MM.1S (cell line): ENCODE measurements around the gene DCAF16.

Experiments used
- DNase-seq: peaks from one replicate; pipeline ENCODE4 v3.0.0-alpha.2; 2015
- H2AFZ ChIP-seq: fragments of 300-600 bp; sonication (generic); 2 replicates; pipeline ENCODE4 v1.6.0; 2016; ENCODE audit warnings: antibody characterized with exemption, low read length
- H3F3A ChIP-seq: fragments of 300-600 bp; sonication (generic); 2 replicates; pipeline ENCODE4 v1.6.1; 2016; ENCODE audit warnings: mild to moderate bottlenecking, antibody characterized with exemption, low read length, moderate library complexity, mixed read lengths; ENCODE audit not compliant: insufficient read depth
- H3K27ac ChIP-seq: fragments of 300-600 bp; sonication (generic); 2 replicates; pipeline ENCODE4 v1.5.1; 2016; ENCODE audit warnings: mild to moderate bottlenecking, low read length
- H3K27me3 ChIP-seq: fragments of 300-600 bp; sonication (generic); replicated peaks from 2 replicates; pipeline ENCODE4 v1.6.0; 2016; ENCODE audit warnings: low read length; ENCODE audit not compliant: insufficient read depth
- H3K36me3 ChIP-seq: fragments of 300-600 bp; sonication (generic); replicated peaks from 2 replicates; pipeline ENCODE4 v1.6.1; 2016; ENCODE audit warnings: mild to moderate bottlenecking, low read length, mixed read lengths; ENCODE audit not compliant: insufficient read depth
- H3K4me1 ChIP-seq: fragments of 300-600 bp; sonication (generic); 2 replicates; pipeline ENCODE4 v1.6.1; 2016; ENCODE audit warnings: low read length, mixed read lengths
- H3K4me2 ChIP-seq: fragments of 300-600 bp; sonication (generic); 2 replicates; pipeline ENCODE4 v1.6.0; 2016; ENCODE audit warnings: low read depth, low read length
- H3K4me3 ChIP-seq: fragments of 300-600 bp; sonication (generic); 2 replicates; pipeline ENCODE4 v1.5.1; 2016; ENCODE audit warnings: low read length, mixed read lengths
- H3K79me2 ChIP-seq: fragments of 300-600 bp; sonication (generic); 2 replicates; pipeline ENCODE4 v1.6.1; 2016; ENCODE audit warnings: mixed run types, low read length, mixed read lengths
- H3K9ac ChIP-seq: fragments of 300-600 bp; sonication (generic); 2 replicates; pipeline ENCODE4 v1.6.1; 2016; ENCODE audit warnings: low read length, mixed read lengths
- H3K9me2 ChIP-seq: fragments of 300-600 bp; sonication (generic); replicated peaks from 2 replicates; pipeline ENCODE4 v1.6.1; 2016; ENCODE audit warnings: mild to moderate bottlenecking, low read length, mixed read lengths; ENCODE audit not compliant: insufficient read depth
- H3K9me3 ChIP-seq: fragments of 300-600 bp; sonication (generic); replicated peaks from 2 replicates; pipeline ENCODE4 v1.6.1; 2016; ENCODE audit warnings: mild to moderate bottlenecking, low read length, mixed read lengths; ENCODE audit not compliant: insufficient read depth
- H4K20me1 ChIP-seq: fragments of 300-600 bp; sonication (generic); 2 replicates; pipeline ENCODE4 v1.6.1; 2016; ENCODE audit warnings: mild to moderate bottlenecking, low read length, moderate library complexity, mixed read lengths; ENCODE audit not compliant: insufficient read depth
- CTCF ChIP-seq: fragments of 300-600 bp; sonication (generic); IDR thresholded peaks from 2 replicates; pipeline ENCODE4 v1.5.1; 2016; ENCODE audit warnings: antibody characterized with exemption, low read length, mixed read lengths
- EZH2 ChIP-seq: fragments of 300-600 bp; sonication (generic); optimal IDR thresholded peaks from 2 replicates; pipeline ENCODE3; 2017; ENCODE audit warnings: low read depth, mild to moderate bottlenecking, antibody characterized with exemption, low read length, mixed read lengths
- EZH2phosphoT487 ChIP-seq: fragments of 300-600 bp; sonication (generic); IDR thresholded peaks from 2 replicates; pipeline ENCODE4 v1.6.1; 2018; ENCODE audit warnings: antibody characterized with exemption, low read length

Gene DCAF16

GRCh38 chr4:17812801-17813200, 2.2 kb upstream of the DCAF16 start:
- Histone ChIP-seq H3K4me3 (peak overlapping the region; percentile 91), H3K9ac (peak overlapping the region; percentile 82; the same call in 1 of the 2 replicates), H2AFZ (no peak overlapping the region), H3K9me3 (no peaks in the 10 kb centered on the region), H3K4me2 (peak overlapping the region; percentile 65), H3F3A (peaks cover 13% of the 10 kb centered on the region), H3K27ac (no peak overlapping the region), H3K9me2 (no peaks in the 10 kb centered on the region), H3K79me2 (peaks cover 97% of the 10 kb centered on the region), H3K36me3 (peaks cover 3% of the 10 kb centered on the region; the same call in 1 of the 2 replicates), H3K27me3 (no peaks in the 10 kb centered on the region), H4K20me1 (peaks cover 6% of the 10 kb centered on the region; the same call in 1 of the 2 replicates), H3K4me1 (peaks cover 15% of the 10 kb centered on the region)
- DNase-seq = no peak
- TF ChIP-seq CTCF = no peak
- no peak for TF ChIP-seq EZH2phosphoT487
- no peak for TF ChIP-seq EZH2

GRCh38 chr4:17812125-17812524, 1.6 kb upstream of the DCAF16 start:
- Histone ChIP-seq H3K27ac (no peak overlapping the region), H3K27me3 (no peaks in the 10 kb centered on the region), H3K9me2 (no peaks in the 10 kb centered on the region), H4K20me1 (peaks cover 13% of the 10 kb centered on the region; the same call in 1 of the 2 replicates), H3K4me1 (peaks cover 21% of the 10 kb centered on the region), H3F3A (peaks cover 13% of the 10 kb centered on the region), H3K9ac (peak overlapping the region; percentile 82; the same call in 1 of the 2 replicates), H3K4me2 (peak overlapping the region; percentile 65), H3K9me3 (no peaks in the 10 kb centered on the region), H3K36me3 (peaks cover 3% of the 10 kb centered on the region; the same call in 1 of the 2 replicates), H3K4me3 (peak overlapping the region; percentile 91), H3K79me2 (peaks cover 97% of the 10 kb centered on the region), H2AFZ (peak overlapping the region; percentile 66; the same call in 1 of the 2 replicates)
- DNase-seq = no peak
- no peak for TF ChIP-seq EZH2
- no peak for TF ChIP-seq EZH2phosphoT487
- no peak for TF ChIP-seq CTCF

GRCh38 chr4:17811078-17811603, 584 bp upstream of the DCAF16 start:
- peaks cover 1% of the 10 kb centered on the region; the same call in 1 of the 2 replicates for H3K36me3 ChIP-seq
- TF ChIP-seq EZH2phosphoT487 = no peak
- TF ChIP-seq CTCF = no peak
- no peak for TF ChIP-seq EZH2
- H2AFZ ChIP-seq = peak overlapping the region; percentile 66

More at GRCh38 chr4:17811078-17811603, 584 bp upstream of the DCAF16 start:
- DNase-seq = peak; percentile 33
- peak overlapping the region; percentile 65 for H3K4me2 ChIP-seq
- H4K20me1 ChIP-seq = peaks cover 21% of the 10 kb centered on the region
- no peaks in the 10 kb centered on the region for H3K9me2 ChIP-seq
- H3K4me3 ChIP-seq = peak overlapping the region; percentile 91
- H3K79me2 ChIP-seq = peaks cover 97% of the 10 kb centered on the region
- peaks cover 31% of the 10 kb centered on the region for H3K4me1 ChIP-seq
- H3F3A ChIP-seq = peaks cover 13% of the 10 kb centered on the region
- no peaks in the 10 kb centered on the region for H3K9me3 ChIP-seq
- H3K9ac ChIP-seq = peak overlapping the region; percentile 82
- no peaks in the 10 kb centered on the region for H3K27me3 ChIP-seq
- peak overlapping the region; percentile 95; the same call in 1 of the 2 replicates for H3K27ac ChIP-seq
